SK-N-SH (cell line): ENCODE measurements around the gene SLC13A2.

Experiments
- CHD2 ChIP-seq: fragments of 150-350 bp; IDR thresholded peaks from 2 replicates; pipeline ENCODE4 v1.6.1; 2018; ENCODE audit warnings: low read length; ENCODE audit not compliant: partially characterized antibody
- ELF1 ChIP-seq: IDR thresholded peaks from 2 replicates; pipeline ENCODE4 v1.4.0; 2012
- EP300 ChIP-seq, 2 experiments: IDR thresholded peaks; 2 replicates each; pipeline versions ENCODE4 v1.4.0 to v1.6.1; 2012; ENCODE audit warnings: borderline replicate concordance in 1 of 2, low read depth in 1 of 2, low read length in 1 of 2
- FOXJ3 ChIP-seq: sonication (generic); formaldehyde crosslinking; IDR thresholded peaks from 2 replicates; pipeline ENCODE4 v1.5.1; 2020; ENCODE audit warnings: mild to moderate bottlenecking, missing genetic modification reagents
- RAD21 ChIP-seq: IDR thresholded peaks from 2 replicates; pipeline ENCODE4 v1.6.1; 2012; ENCODE audit warnings: mild to moderate bottlenecking, low read length
- RXRA ChIP-seq: IDR thresholded peaks from 2 replicates; pipeline ENCODE4 v1.4.0; 2012; ENCODE audit warnings: low read depth, mild to moderate bottlenecking, borderline replicate concordance
- TF ChIP-seq, protein P1 (sequence below): fragments of 200-600 bp; sonication (generic); IDR thresholded peaks from 2 replicates; pipeline ENCODE4 v1.6.1; 2017; ENCODE audit warnings: antibody characterized with exemption, mild to moderate bottlenecking, moderate library complexity

DNA sequence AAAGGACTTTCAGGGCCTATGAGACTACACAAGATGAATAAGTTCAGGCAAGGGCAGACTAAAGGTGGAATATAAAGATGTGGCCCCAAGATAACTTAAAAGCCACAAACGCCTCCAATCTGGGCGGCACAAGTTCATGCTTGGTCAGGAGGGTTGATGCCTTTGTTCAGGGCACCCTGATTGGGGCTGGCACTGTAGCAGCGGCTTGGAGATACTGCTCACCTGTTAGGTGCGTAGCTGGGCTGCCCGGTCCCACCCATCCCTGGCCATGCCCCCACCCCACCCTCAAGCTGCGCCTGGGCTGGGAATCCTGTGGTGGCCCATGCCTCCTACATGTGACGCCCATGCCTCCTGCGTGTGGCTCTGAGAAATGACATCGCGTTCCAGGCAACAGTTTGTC lies 12.5 kb upstream of the SLC13A2 start:
- no peak for TF ChIP-seq RAD21
- no peak for TF ChIP-seq RXRA
- TF ChIP-seq, protein P1, sequence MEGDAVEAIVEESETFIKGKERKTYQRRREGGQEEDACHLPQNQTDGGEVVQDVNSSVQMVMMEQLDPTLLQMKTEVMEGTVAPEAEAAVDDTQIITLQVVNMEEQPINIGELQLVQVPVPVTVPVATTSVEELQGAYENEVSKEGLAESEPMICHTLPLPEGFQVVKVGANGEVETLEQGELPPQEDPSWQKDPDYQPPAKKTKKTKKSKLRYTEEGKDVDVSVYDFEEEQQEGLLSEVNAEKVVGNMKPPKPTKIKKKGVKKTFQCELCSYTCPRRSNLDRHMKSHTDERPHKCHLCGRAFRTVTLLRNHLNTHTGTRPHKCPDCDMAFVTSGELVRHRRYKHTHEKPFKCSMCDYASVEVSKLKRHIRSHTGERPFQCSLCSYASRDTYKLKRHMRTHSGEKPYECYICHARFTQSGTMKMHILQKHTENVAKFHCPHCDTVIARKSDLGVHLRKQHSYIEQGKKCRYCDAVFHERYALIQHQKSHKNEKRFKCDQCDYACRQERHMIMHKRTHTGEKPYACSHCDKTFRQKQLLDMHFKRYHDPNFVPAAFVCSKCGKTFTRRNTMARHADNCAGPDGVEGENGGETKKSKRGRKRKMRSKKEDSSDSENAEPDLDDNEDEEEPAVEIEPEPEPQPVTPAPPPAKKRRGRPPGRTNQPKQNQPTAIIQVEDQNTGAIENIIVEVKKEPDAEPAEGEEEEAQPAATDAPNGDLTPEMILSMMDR: no peak
- TF ChIP-seq EP300 (IDR thresholded peaks at IDR 0.05; ENCODE audit: borderline replicate concordance in 1 of 2, low read depth in 1 of 2, low read length in 1 of 2): no peak
- TF ChIP-seq FOXJ3: no peak
- no peak for TF ChIP-seq ELF1
- no peak for TF ChIP-seq CHD2
